Activated CD4-positive, alpha-beta T cell treated with anti-CD3 and anti-CD28 coated beads, Interleukin-2, Interleukin-4, amounts not matched to agents 100 ng/mL and 50 ng/mL, durations not matched to agents 16 hours and 8 hours (primary cell): ENCODE data around the gene MPP7.

Experiments
- DNase-seq: peaks from one replicate; pipeline ENCODE4 v3.0.0-alpha.2; 2020; ENCODE audit warnings: low spot score

Gene MPP7

DNA sequence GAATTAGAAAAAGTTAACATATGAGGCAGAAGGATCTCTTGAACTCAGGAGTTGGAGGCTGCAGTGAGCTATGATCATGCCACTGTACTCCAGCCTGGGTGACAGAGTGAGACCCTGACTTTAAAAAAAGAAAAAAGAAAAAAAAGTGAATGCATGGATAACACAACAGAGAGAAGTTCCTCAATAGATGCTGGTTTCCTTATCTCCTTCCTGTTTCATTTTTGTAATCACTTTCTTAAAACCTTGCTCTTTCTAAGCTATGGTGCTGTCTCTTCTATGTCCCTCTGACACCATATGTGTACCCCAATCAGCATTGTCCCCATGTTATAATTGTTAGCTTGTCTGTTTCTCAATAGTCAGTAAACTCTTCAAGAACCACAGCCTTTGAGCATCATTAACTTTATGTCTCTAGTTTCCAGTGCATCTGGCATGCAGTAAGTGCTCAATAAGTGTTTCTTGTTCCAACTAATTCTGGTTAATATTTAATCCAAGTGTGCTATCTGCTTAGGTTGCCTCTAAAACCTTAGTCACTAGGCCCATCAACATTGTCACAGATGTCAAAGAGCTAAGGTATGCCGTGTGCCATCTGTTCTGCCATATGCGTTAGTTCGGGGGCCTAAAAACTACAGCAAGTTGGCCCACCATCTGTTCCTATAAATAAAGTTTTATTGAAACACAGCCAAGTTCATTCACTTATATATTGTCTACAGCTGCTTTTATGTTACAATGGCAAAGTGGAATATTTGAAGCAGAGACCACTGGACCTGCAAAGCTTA lies 36.2 kb downstream of the MPP7 start:
- no peak for DNase-seq

DNA sequence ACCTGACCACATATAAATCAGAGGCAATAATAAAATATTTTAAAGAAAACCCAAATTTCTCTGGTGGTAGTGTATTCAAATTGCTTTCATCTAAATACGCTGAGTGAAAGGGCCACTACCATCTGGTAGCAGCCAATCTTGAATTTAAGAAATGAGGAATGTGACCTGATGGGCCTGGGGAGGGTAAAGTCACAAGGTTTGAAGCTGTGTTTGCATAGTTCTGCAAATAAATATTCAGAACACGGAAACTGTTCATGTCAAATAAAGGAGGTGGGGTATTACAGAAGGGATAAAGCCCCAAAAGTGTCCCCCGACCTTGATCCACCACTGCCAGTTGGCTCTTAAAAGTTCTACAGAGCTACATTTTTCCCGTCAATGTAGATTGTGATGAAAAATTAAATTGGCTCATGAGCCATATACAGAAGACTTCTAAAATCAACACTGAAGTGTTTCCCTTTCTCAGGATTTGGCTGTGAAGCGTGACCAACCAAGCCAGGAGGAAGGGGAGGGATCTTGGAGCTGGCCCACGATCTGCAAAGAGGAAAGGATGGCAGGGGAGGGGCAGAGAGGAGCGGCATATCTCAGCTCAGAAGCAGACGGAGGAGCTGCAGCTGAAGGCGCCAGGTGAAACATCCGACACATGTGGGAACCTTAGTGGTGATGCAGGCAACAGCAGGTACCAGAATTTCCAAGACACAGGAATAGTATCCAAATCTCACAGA lies 39.6 kb downstream of the MPP7 start:
- DNase-seq, result no peak

DNA sequence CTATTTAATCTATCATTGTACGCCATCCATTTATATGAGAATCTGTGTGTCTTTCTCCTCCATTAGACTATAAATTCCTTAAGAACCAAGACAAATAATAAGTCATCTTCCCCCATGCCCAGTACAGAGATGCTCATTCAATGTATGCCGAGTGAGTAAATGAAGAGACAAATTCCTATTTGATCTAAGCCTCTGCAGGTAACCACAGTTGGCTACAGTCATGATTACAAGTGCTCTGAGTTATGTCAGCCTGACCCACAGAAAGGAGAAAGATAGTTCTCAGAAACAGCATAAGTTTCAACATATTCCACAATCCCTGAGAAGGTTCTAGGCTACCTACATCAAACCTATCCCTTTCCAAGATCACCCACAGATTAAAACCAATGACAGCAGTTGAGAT lies 46.1 kb downstream of the MPP7 start:
- DNase-seq, result no peak

GRCh38 chr10:28254290-28254985 lies 48.4 kb downstream of the MPP7 start:
- DNase-seq, result no peak

DNA sequence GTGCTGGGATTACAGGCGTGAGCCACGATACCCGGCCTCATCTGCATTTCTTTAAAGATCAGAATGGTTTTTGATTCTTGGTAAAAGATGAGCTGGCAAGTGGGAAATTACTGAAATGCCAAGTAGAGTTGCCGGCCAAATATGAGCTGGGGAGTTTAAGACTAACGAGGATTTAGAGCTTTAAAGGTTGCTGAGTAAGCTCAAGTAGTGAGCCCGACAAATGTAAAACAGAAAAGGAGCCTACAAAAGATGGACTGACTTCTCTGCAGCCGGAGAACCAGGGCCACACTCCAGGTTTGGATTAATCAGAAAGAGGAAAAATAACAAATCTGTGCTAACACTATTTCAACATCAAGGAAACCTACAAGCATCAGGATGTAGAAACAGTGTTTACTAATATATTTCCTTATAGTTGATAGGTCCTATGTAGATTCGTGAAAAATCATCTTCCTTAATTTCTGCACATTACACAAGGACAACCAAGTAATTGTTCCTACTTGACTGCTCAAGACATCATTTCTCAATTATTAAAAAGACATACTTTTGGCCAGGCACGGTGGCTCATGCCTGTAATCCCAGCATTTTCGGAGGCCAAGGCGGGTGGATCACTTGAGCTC lies 49.6 kb downstream of the MPP7 start:
- DNase-seq, result no peak
